Upper lobe of left lung (tissue), 4 donors: ENCODE data around the gene ISOC1.

Experiments used
- EP300 ChIP-seq, 4 donors: sonication (generic); formaldehyde crosslinking; IDR thresholded peaks; one replicate each; pipeline ENCODE4 v1.5.1; 2017; ENCODE audit warnings: antibody characterized with exemption in 4 of 4, control low read depth in 2 of 4
- TF ChIP-seq, protein P1 (sequence below), 6 experiments: fragments of 450-650 bp in 4 of 6; fragments of 200-600 bp in 2 of 6; sonication (generic) in 2 of 6; IDR thresholded peaks; one replicate each; pipeline ENCODE4 v1.5.1; 2016 to 2019; ENCODE audit warnings: antibody characterized with exemption in 6 of 6

DNA sequence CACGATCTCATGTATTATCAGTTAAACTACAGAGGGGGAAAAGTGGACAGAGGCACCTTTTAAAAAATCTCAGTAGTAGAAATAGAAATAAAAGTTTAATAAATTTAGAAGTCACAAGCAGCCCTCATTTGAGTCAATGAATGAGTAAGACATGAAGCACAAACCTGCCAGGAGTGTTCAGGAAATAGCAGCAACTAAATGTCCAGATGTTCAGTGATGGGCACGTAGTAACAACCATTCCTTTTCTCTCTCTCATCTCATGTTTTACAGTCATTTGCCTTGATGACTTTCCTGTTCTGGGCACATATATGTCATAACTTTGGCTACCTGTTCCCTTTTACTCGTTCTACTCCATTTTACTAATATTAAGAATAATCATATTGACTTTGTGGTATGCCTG, 17.7 kb downstream of the ISOC1 start:
- TF ChIP-seq EP300 (IDR thresholded peaks at IDR 0.05) = no peak
- TF ChIP-seq, protein P1, sequence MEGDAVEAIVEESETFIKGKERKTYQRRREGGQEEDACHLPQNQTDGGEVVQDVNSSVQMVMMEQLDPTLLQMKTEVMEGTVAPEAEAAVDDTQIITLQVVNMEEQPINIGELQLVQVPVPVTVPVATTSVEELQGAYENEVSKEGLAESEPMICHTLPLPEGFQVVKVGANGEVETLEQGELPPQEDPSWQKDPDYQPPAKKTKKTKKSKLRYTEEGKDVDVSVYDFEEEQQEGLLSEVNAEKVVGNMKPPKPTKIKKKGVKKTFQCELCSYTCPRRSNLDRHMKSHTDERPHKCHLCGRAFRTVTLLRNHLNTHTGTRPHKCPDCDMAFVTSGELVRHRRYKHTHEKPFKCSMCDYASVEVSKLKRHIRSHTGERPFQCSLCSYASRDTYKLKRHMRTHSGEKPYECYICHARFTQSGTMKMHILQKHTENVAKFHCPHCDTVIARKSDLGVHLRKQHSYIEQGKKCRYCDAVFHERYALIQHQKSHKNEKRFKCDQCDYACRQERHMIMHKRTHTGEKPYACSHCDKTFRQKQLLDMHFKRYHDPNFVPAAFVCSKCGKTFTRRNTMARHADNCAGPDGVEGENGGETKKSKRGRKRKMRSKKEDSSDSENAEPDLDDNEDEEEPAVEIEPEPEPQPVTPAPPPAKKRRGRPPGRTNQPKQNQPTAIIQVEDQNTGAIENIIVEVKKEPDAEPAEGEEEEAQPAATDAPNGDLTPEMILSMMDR (IDR thresholded peaks at IDR 0.05) = no peak
